ENCODE measurements around the gene ANO10.

Gene ANO10

DNA sequence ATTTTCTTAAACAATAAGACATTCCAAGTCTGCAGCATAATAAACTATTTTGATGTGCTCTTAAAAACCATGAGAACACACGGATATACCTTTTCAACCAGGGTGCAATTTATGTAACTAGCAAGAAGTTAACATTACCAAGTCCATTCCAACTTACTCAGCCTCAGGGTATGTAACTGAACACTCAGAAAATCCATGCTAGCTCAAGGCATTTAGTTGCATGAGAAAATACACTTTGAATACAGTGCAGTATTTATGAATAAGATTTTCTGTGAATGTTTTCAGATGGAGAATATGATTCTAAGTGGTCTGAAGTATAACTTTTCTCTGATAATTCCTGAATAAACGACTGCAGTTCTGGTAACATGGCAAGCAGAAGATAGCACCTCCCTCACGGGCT, 211.2 kb downstream of the ANO10 start:
- Histone ChIP-seq H4K20me1 (no peaks in the 10 kb centered on the region), H3K4me2 (no peak overlapping the region), H3K4me1 (peaks cover 0 to 20% (median 7%) of the 10 kb centered on the region in 10 experiments; a peak in 11 of 20 replicates), H3K4me3 (no peak overlapping the region), H3K9ac (no peak overlapping the region), H3K9me3 (replicated peaks in 1 of 11) (no peaks in the 10 kb centered on the region), H3K27ac (no peak overlapping the region), H3K36me3 (peaks cover 0 to 5% (median 0%) of the 10 kb centered on the region in 11 experiments; a peak in 1 of 22 replicates), H3K27me3 (no peaks in the 10 kb centered on the region)
- no peak for TF ChIP-seq Cebpa-rat (IDR thresholded peaks at IDR 0.05)

DNA sequence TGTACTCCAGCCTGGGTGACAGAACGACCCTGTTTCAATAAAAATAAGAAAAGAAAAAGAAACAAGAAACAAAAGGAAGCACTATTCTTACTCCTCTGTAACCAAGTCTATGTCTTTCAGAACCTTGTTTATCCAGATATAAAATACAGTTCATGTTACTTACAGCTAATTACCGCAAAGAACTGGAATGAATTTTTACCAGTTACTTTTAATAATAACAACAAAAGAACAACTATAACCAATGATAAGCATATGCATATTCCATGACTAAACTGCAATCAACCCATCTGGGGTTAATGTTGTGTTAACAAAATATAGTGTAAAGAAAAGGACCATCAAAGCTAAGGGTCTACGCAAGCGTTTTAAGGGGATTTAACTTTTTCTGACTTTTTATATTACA, 212.3 kb downstream of the ANO10 start:
- Histone ChIP-seq H3K27ac (no peak overlapping the region), H3K27me3 (no peaks in the 10 kb centered on the region), H3K4me2 (no peak overlapping the region), H3K4me1 (peaks cover 0 to 20% (median 7%) of the 10 kb centered on the region in 10 experiments; a peak in 11 of 20 replicates), H4K20me1 (no peaks in the 10 kb centered on the region), H3K4me3 (no peak overlapping the region), H3K9me3 (replicated peaks in 1 of 11) (no peaks in the 10 kb centered on the region), H3K36me3 (peaks cover 0 to 5% (median 0%) of the 10 kb centered on the region in 11 experiments; a peak in 1 of 22 replicates), H3K9ac (no peak overlapping the region)
- no peak for TF ChIP-seq Cebpa-rat (IDR thresholded peaks at IDR 0.05)

GRCh38 chr3:43406643-43407023, 215.2 kb downstream of the ANO10 start:
- H4K20me1 ChIP-seq: no peaks in the 10 kb centered on the region
- no peak overlapping the region for H3K9ac ChIP-seq
- no peak overlapping the region for H3K27ac ChIP-seq
- no peak overlapping the region for H3K4me2 ChIP-seq
- H3K4me3 ChIP-seq: no peak overlapping the region
- no peaks in the 10 kb centered on the region for H3K9me3 ChIP-seq (replicated peaks in 1 of 11)
- H3K4me1 ChIP-seq: peaks cover 0 to 7% (median 3%) of the 10 kb centered on the region in 10 experiments; a peak in 3 of 20 replicates
- no peaks in the 10 kb centered on the region for H3K27me3 ChIP-seq
- H3K36me3 ChIP-seq: peaks cover 0 to 5% (median 0%) of the 10 kb centered on the region in 11 experiments; a peak in 1 of 22 replicates
- no peak for TF ChIP-seq Cebpa-rat (IDR thresholded peaks at IDR 0.05)

DNA sequence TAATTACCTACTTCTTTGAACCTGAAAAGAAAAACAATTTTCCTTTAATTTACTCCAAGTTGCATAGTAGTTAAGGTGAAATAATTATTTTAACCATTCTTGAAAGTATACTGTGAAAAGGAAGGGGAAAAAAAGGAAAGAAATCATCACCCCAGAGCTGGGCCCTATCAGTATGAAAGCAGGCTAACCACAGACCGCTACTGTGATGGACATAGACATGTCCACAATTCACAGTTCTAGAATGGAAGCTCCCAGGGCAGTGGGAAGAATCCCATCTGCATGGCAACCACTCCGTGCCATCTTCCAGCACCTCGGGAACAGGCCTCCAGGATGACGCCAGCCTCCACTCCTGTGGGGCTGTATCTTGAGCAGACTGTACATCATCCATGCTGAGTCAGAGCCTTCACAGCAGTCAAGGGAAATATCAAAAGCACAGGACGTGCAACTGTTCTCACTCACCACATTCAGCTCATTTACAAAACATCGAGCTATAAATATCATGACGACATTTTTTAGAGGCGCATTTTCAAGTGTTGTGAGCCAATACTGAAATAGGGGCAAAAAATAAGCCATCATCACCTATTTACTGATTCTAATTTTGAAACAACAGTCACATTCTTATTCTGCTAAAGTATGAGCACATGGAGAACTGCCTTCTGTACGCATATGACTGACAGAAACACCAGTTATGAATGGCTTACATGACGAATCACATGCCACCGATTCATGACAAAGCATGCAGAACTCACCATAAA, 215.7 kb downstream of the ANO10 start:
- no peak overlapping the region for H3K9ac ChIP-seq
- peaks cover 0 to 7% (median 5%) of the 10 kb centered on the region in 10 experiments; a peak in 3 of 20 replicates for H3K4me1 ChIP-seq
- H3K9me3 ChIP-seq (replicated peaks in 1 of 11): no peaks in the 10 kb centered on the region
- no peaks in the 10 kb centered on the region for H4K20me1 ChIP-seq
- TF ChIP-seq Cebpa-rat (IDR thresholded peaks at IDR 0.05): no peak
- H3K4me2 ChIP-seq: no peak overlapping the region
- H3K27ac ChIP-seq: no peak overlapping the region
- no peaks in the 10 kb centered on the region for H3K27me3 ChIP-seq
- H3K4me3 ChIP-seq: no peak overlapping the region
- H3K36me3 ChIP-seq: peaks cover 0 to 5% (median 0%) of the 10 kb centered on the region in 11 experiments; a peak in 1 of 22 replicates

GRCh38 chr3:43400781-43401730, 220.8 kb downstream of the ANO10 start:
- Histone ChIP-seq H3K27ac (no peak overlapping the region), H3K9me3 (replicated peaks in 1 of 11) (no peaks in the 10 kb centered on the region), H3K36me3 (no peaks in the 10 kb centered on the region), H3K4me2 (peak overlapping the region in 1 of 11 experiments; percentile 7; a peak in 1 of 22 replicates), H3K4me1 (peaks cover 0 to 6% (median 2%) of the 10 kb centered on the region in 10 experiments; a peak in 3 of 20 replicates), H3K9ac (no peak overlapping the region), H3K27me3 (no peaks in the 10 kb centered on the region), H4K20me1 (no peaks in the 10 kb centered on the region), H3K4me3 (no peak overlapping the region)
- no peak for TF ChIP-seq Cebpa-rat (IDR thresholded peaks at IDR 0.05)

GRCh38 chr3:43400167-43400566, 221.6 kb downstream of the ANO10 start:
- Histone ChIP-seq H4K20me1 (no peaks in the 10 kb centered on the region), H3K9me3 (replicated peaks in 1 of 11) (no peaks in the 10 kb centered on the region), H3K4me3 (no peak overlapping the region), H3K9ac (no peak overlapping the region), H3K4me1 (peaks cover 0 to 6% (median 0%) of the 10 kb centered on the region in 10 experiments; a peak in 1 of 20 replicates), H3K27ac (no peak overlapping the region), H3K36me3 (no peaks in the 10 kb centered on the region), H3K27me3 (no peaks in the 10 kb centered on the region), H3K4me2 (no peak overlapping the region)
- TF ChIP-seq Cebpa-rat (IDR thresholded peaks at IDR 0.05): no peak

DNA sequence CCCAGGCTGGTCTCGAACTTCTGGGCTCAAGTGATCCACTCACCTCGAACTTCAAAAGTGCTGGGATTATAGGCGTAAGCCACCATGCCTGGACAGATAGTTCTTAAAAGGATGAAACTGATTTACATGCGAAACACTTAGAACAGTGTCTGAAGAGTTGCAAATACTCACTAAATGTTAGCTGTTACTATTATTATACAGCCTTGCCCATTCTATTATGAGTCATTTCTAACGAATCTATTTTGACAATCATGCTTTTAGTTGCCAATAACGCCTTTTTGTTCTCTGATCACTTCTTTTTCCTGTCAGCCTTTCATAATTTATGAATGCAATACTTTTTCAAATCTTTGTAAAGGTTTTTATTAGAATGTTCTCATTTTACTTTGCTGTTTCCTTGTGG, 222.8 kb downstream of the ANO10 start:
- Histone ChIP-seq H3K36me3 (no peaks in the 10 kb centered on the region), H3K9ac (no peak overlapping the region), H3K4me1 (peaks cover 0 to 10% (median 2%) of the 10 kb centered on the region in 10 experiments; a peak in 2 of 20 replicates), H3K4me2 (no peak overlapping the region), H3K9me3 (replicated peaks in 1 of 11) (no peaks in the 10 kb centered on the region), H3K27me3 (no peaks in the 10 kb centered on the region), H4K20me1 (no peaks in the 10 kb centered on the region), H3K4me3 (no peak overlapping the region), H3K27ac (no peak overlapping the region)
- TF ChIP-seq Cebpa-rat (IDR thresholded peaks at IDR 0.05): no peak

DNA sequence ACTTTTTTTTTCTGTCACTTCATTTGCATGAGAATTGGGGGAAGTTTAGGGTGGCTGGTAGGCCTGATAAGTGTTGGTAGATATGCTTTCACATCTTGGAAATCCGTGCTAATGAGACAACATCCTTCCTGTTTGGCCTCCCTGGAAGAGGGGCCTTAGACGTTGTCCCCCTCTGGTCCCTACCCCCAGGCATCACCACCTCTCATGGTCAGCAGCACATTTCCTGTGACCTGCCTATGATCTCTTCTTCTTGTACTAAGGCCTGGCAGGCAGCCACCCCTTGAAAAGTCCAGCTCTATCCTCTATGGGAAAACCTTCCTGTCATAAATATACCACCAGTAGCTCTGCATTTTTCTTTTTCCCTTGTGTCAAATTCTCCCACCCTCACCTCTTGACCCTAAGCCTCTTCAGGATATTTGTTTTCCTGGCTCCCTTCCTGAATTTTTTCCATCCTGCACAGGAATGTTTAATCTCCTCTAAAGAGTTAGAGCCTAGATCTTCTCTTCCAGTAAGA, 227.7 kb downstream of the ANO10 start:
- H3K4me3 ChIP-seq: no peak overlapping the region
- H3K36me3 ChIP-seq: no peaks in the 10 kb centered on the region
- H3K4me1 ChIP-seq: peaks cover 16 to 28% (median 17%) of the 10 kb centered on the region in 10 experiments
- H3K4me2 ChIP-seq: peak overlapping the region in 2 of 11 experiments; percentile 5 to 18; a peak in 2 of 22 replicates
- TF ChIP-seq Cebpa-rat (IDR thresholded peaks at IDR 0.05): no peak
- H4K20me1 ChIP-seq: no peaks in the 10 kb centered on the region
- H3K27me3 ChIP-seq: no peaks in the 10 kb centered on the region
- no peak overlapping the region for H3K9ac ChIP-seq
- no peak overlapping the region for H3K27ac ChIP-seq
- H3K9me3 ChIP-seq (replicated peaks in 1 of 11): peaks cover 0 to 6% (median 0%) of the 10 kb centered on the region in 11 experiments; a peak in 2 of 22 replicates

DNA sequence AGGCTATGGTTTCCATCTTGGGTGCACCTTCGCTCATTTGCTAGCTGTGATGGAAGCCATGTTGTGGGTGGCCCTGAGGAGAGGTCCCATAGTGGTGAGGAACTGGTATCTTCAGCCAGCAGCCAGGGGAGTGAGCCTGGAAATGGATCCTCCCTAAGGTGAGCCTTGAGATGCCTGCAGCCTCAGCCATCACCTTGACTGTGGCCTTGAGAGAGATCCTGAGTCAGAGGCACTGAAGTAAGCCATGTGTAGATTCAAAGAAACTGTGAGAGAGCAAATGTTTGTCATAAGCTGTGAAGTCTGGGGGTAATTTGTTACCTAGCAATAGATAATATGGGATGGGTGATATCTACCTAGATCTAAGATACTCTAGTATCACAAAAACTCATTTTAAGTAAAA, 230.2 kb downstream of the ANO10 start:
- no peak for TF ChIP-seq Cebpa-rat (IDR thresholded peaks at IDR 0.05)
- Histone ChIP-seq H3K9me3 (replicated peaks in 1 of 11) (peaks cover 0 to 20% (median 5%) of the 10 kb centered on the region in 11 experiments; a peak in 8 of 22 replicates), H4K20me1 (no peaks in the 10 kb centered on the region), H3K27me3 (no peaks in the 10 kb centered on the region), H3K4me1 (peaks cover 22 to 40% (median 32%) of the 10 kb centered on the region in 10 experiments), H3K4me3 (no peak overlapping the region), H3K9ac (no peak overlapping the region), H3K36me3 (no peaks in the 10 kb centered on the region), H3K27ac (no peak overlapping the region), H3K4me2 (no peak overlapping the region)

Measured in BLaER1 treated with 17β-estradiol and CSF1 and Interleukin-3, amounts not matched to agents 10 nM and 100 nM (cell line).